H9 (cell line): Measurements from ENCODE around the gene ICAM2. TPM values are rescaled to one million over a fixed set of nuclear protein-coding genes. Genes with fewer than 3 reads are reported as not detected.

Experiments
- DNase-seq: peaks from one replicate; pipeline ENCODE4 v3.0.0-alpha.2; 2017
- H2AFZ ChIP-seq: one replicate; pipeline ENCODE4 v1.6.1; 2013; ENCODE audit warnings: mild to moderate bottlenecking, low read length, control low read depth, moderate library complexity
- H2AK5ac ChIP-seq: 2 replicates; pipeline ENCODE4 v1.6.1; 2013; ENCODE audit warnings: low read length, control low read depth, mixed read lengths; ENCODE audit not compliant: insufficient read length
- H2BK120ac ChIP-seq: one replicate; pipeline ENCODE4 v1.6.1; 2013; ENCODE audit warnings: low read depth, mild to moderate bottlenecking, low read length, control low read depth, inconsistent platforms; ENCODE audit not compliant: poor library complexity, severe bottlenecking
- H2BK12ac ChIP-seq: 2 replicates; pipeline ENCODE4 v1.6.1; 2013; ENCODE audit warnings: low read length, control low read depth, mixed read lengths, low read depth; ENCODE audit not compliant: insufficient read length
- H2BK15ac ChIP-seq: 2 replicates; pipeline ENCODE4 v1.6.1; 2013; ENCODE audit warnings: low read depth, low read length, control low read depth
- H2BK20ac ChIP-seq: one replicate; pipeline ENCODE4 v1.6.1; 2013; ENCODE audit warnings: low read depth, mild to moderate bottlenecking, low read length, control low read depth, inconsistent platforms; ENCODE audit not compliant: poor library complexity, severe bottlenecking
- H2BK5ac ChIP-seq: 2 replicates; pipeline ENCODE4 v1.6.1; 2013; ENCODE audit warnings: low read length, control low read depth, mixed read lengths; ENCODE audit not compliant: insufficient read length
- H3K14ac ChIP-seq: 2 replicates; pipeline ENCODE4 v1.6.1; 2013; ENCODE audit warnings: low read length, control low read depth; ENCODE audit not compliant: insufficient read depth
- H3K18ac ChIP-seq: 2 replicates; pipeline ENCODE4 v1.6.1; 2013; ENCODE audit warnings: low read depth, mild to moderate bottlenecking, mixed read lengths, low read length, control low read depth; ENCODE audit not compliant: insufficient read length
- H3K23ac ChIP-seq: 2 replicates; pipeline ENCODE4 v1.6.1; 2013; ENCODE audit warnings: low read length, control low read depth, mixed read lengths, low read depth; ENCODE audit not compliant: insufficient read length
- H3K23me2 ChIP-seq: 2 replicates; pipeline ENCODE4 v1.6.1; 2013; ENCODE audit warnings: low read depth, mild to moderate bottlenecking, mixed read lengths, low read length, control low read depth; ENCODE audit not compliant: insufficient read length, poor library complexity, severe bottlenecking
- H3K27ac ChIP-seq: 2 replicates; pipeline ENCODE4 v1.5.1; 2013; ENCODE audit warnings: low read length, control low read depth, mixed read lengths, low read depth; ENCODE audit not compliant: insufficient read length
- H3K27me3 ChIP-seq: 2 replicates; pipeline ENCODE4 v1.6.1; 2013; ENCODE audit warnings: low read length, control low read depth, inconsistent platforms; ENCODE audit not compliant: insufficient read depth
- H3K4ac ChIP-seq: 2 replicates; pipeline ENCODE4 v1.6.1; 2013; ENCODE audit warnings: low read depth, mild to moderate bottlenecking, control low read depth, inconsistent platforms, low read length, moderate library complexity
- H3K4me1 ChIP-seq: 2 replicates; pipeline ENCODE4 v1.6.1; 2013; ENCODE audit warnings: low read length, control low read depth, inconsistent platforms; ENCODE audit not compliant: insufficient read depth
- H3K4me2 ChIP-seq: 2 replicates; pipeline ENCODE4 v1.6.1; 2013; ENCODE audit warnings: low read length, control low read depth, mixed read lengths; ENCODE audit not compliant: insufficient read length, insufficient read depth
- H3K56ac ChIP-seq: 2 replicates; pipeline ENCODE4 v1.6.1; 2013; ENCODE audit warnings: low read depth, mild to moderate bottlenecking, mixed read lengths, low read length, control low read depth; ENCODE audit not compliant: insufficient read length
- H3K79me1 ChIP-seq: 2 replicates; pipeline ENCODE4 v1.6.1; 2013; ENCODE audit warnings: low read depth, mild to moderate bottlenecking, moderate library complexity, low read length, control low read depth, inconsistent platforms; ENCODE audit not compliant: insufficient read depth, poor library complexity, severe bottlenecking
- H3K79me2 ChIP-seq: 2 replicates; pipeline ENCODE4 v1.6.1; 2013; ENCODE audit warnings: low read length, control low read depth, inconsistent platforms; ENCODE audit not compliant: insufficient read depth
- H3K9ac ChIP-seq: 2 replicates; pipeline ENCODE4 v1.6.1; 2013; ENCODE audit warnings: low read length, control low read depth, mixed read lengths; ENCODE audit not compliant: insufficient read length; ENCODE audit errors: extremely low read depth
- H3K9me3 ChIP-seq: one replicate; pipeline ENCODE4 v1.6.1; 2013; ENCODE audit warnings: low read depth, low read length, inconsistent platforms; ENCODE audit not compliant: control insufficient read depth
- H3T11ph ChIP-seq: one replicate; pipeline ENCODE4 v1.6.1; 2013; ENCODE audit warnings: mild to moderate bottlenecking, low read length, control low read depth, inconsistent platforms
- H4K20me1 ChIP-seq: one replicate; pipeline ENCODE4 v1.6.1; 2013; ENCODE audit not compliant: control insufficient read depth, insufficient read length, insufficient read depth
- H4K5ac ChIP-seq: 2 replicates; pipeline ENCODE4 v1.6.1; 2013; ENCODE audit warnings: low read depth, mild to moderate bottlenecking, mixed read lengths, low read length, control low read depth; ENCODE audit not compliant: insufficient read length
- H4K8ac ChIP-seq: replicated peaks from 2 replicates; pipeline ENCODE4 v1.6.1; 2013; ENCODE audit warnings: low read length, control low read depth, mixed read lengths, low read depth; ENCODE audit not compliant: insufficient read length
- H4K91ac ChIP-seq: 2 replicates; pipeline ENCODE4 v1.6.1; 2013; ENCODE audit warnings: low read depth, mild to moderate bottlenecking, moderate library complexity, mixed read lengths, low read length, control low read depth; ENCODE audit not compliant: insufficient read length
- H3K27ac Mint-ChIP-seq, 3 experiments: 2 replicates in 2 of 3; 3 replicates in 1 of 3; pipeline ENCODE4 v1.8.0; 2020 to 2021; ENCODE audit warnings: mixed read lengths in 3 of 3, mild to moderate bottlenecking in 1 of 3, moderate library complexity in 1 of 3
- H3K27me3 Mint-ChIP-seq: 2 replicates; pipeline ENCODE4 v1.8.0; 2021; ENCODE audit warnings: low read depth, mild to moderate bottlenecking, moderate library complexity, mixed read lengths
- H3K36me3 Mint-ChIP-seq, 3 experiments: 2 replicates in 2 of 3; 3 replicates in 1 of 3; pipeline ENCODE4 v1.8.0; 2020 to 2021; ENCODE audit warnings: low read depth in 3 of 3, mixed read lengths in 3 of 3; ENCODE audit not compliant: insufficient read depth in 1 of 3
- H3K4me1 Mint-ChIP-seq, 2 experiments: 2 replicates each; pipeline ENCODE4 v1.8.0; 2020; ENCODE audit warnings: mixed read lengths in 2 of 2
- H3K4me3 Mint-ChIP-seq, 2 experiments: 2 replicates in 1 of 2; 3 replicates in 1 of 2; pipeline ENCODE4 v1.8.0; 2020 to 2021; ENCODE audit warnings: mild to moderate bottlenecking in 2 of 2, mixed read lengths in 2 of 2, moderate library complexity in 1 of 2
- H3K9me3 Mint-ChIP-seq, 2 experiments: 2 replicates in 1 of 2; 3 replicates in 1 of 2; pipeline ENCODE4 v1.8.0; 2020; ENCODE audit warnings: mild to moderate bottlenecking in 2 of 2, mixed read lengths in 2 of 2, moderate library complexity in 1 of 2
- WGBS: extraction: QIAGEN DNeasy Blood & Tissue Kit; methylation state at CpG from one replicate; pipeline ENCODE4 v1.1.7; 2013; ENCODE audit warnings: missing lambda C conversion rate, low lambda C conversion rate, mixed read lengths; ENCODE audit not compliant: insufficient read length; ENCODE audit errors: extremely low coverage; 5-methylcytosine and 5-hydroxymethylcytosine counted together
- total RNA-seq: library from RNA; stranded (reverse); gene quantifications from 2 replicates; pipeline ENCODE4 v1.2.1, GENCODE V29; 2021
- TF ChIP-seq, protein P1 (sequence below): fragments of 200-600 bp; sonication (generic); conservative IDR thresholded peaks from 3 replicates; pipeline ENCODE4 v1.8.0; 2021; ENCODE audit warnings: antibody characterized with exemption, mild to moderate bottlenecking

The ICAM2 gene
- total RNA-seq, 1 experiment from 2014 or later = 0.28 TPM

DNA sequence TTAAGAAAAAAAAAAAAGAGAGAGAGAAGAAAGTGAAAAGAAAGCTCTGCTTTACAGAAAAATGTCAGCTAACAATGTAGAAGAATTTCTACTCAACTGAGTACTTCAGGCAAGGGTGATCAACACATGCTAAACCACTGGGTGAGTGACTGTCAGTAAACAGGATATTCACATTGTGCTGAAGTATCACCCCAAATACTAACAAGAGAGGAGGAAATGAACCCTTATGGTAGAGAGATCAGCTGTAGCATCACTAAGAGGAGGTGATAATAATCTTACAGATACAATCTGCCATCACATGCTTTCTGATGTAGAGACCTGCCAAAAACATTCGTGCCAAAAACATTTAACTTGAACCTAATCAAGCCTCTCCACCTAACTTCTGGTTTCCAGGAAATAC, 30.7 kb upstream of the ICAM2 start:
- no peak overlapping the region for H3K27ac Mint-ChIP-seq
- Histone ChIP-seq H4K8ac (no peak overlapping the region), H3T11ph (no peak overlapping the region), H4K20me1 (no peaks in the 10 kb centered on the region), H2BK12ac (no peak overlapping the region), H2BK20ac (no peak overlapping the region), H3K79me1 (no peaks in the 10 kb centered on the region), H3K56ac (no peak overlapping the region), H2AFZ (no peak overlapping the region), H3K23me2 (no peaks in the 10 kb centered on the region), H4K91ac (no peak overlapping the region), H3K79me2 (no peaks in the 10 kb centered on the region), H3K9me3 (no peaks in the 10 kb centered on the region), H3K27ac (no peak overlapping the region), H4K5ac (no peak overlapping the region), H2BK5ac (no peak overlapping the region), H3K4me2 (no peak overlapping the region), H3K27me3 (no peaks in the 10 kb centered on the region), H3K23ac (no peak overlapping the region), H2BK120ac (no peak overlapping the region), H3K4ac (no peak overlapping the region), H2BK15ac (no peak overlapping the region), H3K4me1 (peaks cover 4% of the 10 kb centered on the region; the same call in 1 of the 2 replicates), H2AK5ac (no peak overlapping the region), H3K14ac (no peak overlapping the region), H3K18ac (no peak overlapping the region), H3K9ac (no peak overlapping the region)
- no peaks in the 10 kb centered on the region for H3K9me3 Mint-ChIP-seq
- no peak for DNase-seq
- peaks cover 0 to 16% (median 0%) of the 10 kb centered on the region in 3 experiments; a peak in 5 of 7 replicates for H3K36me3 Mint-ChIP-seq
- H3K4me1 Mint-ChIP-seq = peaks cover 5 to 7% of the 10 kb centered on the region in 2 experiments
- no peak overlapping the region for H3K4me3 Mint-ChIP-seq
- TF ChIP-seq, protein P1, sequence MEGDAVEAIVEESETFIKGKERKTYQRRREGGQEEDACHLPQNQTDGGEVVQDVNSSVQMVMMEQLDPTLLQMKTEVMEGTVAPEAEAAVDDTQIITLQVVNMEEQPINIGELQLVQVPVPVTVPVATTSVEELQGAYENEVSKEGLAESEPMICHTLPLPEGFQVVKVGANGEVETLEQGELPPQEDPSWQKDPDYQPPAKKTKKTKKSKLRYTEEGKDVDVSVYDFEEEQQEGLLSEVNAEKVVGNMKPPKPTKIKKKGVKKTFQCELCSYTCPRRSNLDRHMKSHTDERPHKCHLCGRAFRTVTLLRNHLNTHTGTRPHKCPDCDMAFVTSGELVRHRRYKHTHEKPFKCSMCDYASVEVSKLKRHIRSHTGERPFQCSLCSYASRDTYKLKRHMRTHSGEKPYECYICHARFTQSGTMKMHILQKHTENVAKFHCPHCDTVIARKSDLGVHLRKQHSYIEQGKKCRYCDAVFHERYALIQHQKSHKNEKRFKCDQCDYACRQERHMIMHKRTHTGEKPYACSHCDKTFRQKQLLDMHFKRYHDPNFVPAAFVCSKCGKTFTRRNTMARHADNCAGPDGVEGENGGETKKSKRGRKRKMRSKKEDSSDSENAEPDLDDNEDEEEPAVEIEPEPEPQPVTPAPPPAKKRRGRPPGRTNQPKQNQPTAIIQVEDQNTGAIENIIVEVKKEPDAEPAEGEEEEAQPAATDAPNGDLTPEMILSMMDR = no peak
- H3K27me3 Mint-ChIP-seq = no peaks in the 10 kb centered on the region
- no CpG with 5 or more reads among the region's 1 CpG for WGBS
